Stimulated activated CD4-positive, alpha-beta T cell treated with anti-CD3 and anti-CD28 coated beads, TNF-alpha, amount 100 ng/mL, for 24 hours (primary cell): ENCODE measurements around the gene KCTD11.
A peak's percentile ranks its signal among the peaks of the same experiment; 100 is the strongest.
"Not testable (repeated sequence)": the region's sequence is repeated elsewhere in the genome, so short reads cannot be mapped to it uniquely, and the experiment has no call there.

Experiments used
- DNase-seq, 3 experiments: peaks; one replicate each; pipeline ENCODE4 v3.0.0-alpha.2; 2020; ENCODE audit warnings: low read depth in 3 of 3

The KCTD11 gene

GRCh38 chr17:7322520-7323194, 29.3 kb upstream of the KCTD11 start:
- DNase-seq, result no peak

GRCh38 chr17:7323731-7324437, 28.1 kb upstream of the KCTD11 start:
- peak in 2 of 3 experiments; percentile 29 to 63 for DNase-seq

GRCh38 chr17:7324438-7324779, 27.6 kb upstream of the KCTD11 start:
- DNase-seq, result no peak

- DNase-seq, result no peak
Observed at GRCh38 chr17:7325031-7325528, 26.9 kb upstream of the KCTD11 start.

GRCh38 chr17:7326186-7326585, 25.8 kb upstream of the KCTD11 start:
- no peak for DNase-seq

GRCh38 chr17:7327056-7327455, 24.9 kb upstream of the KCTD11 start:
- DNase-seq, result no peak

- DNase-seq, result no peak
Observed at GRCh38 chr17:7327501-7327900, 24.5 kb upstream of the KCTD11 start.

- DNase-seq, result no peak
Observed at GRCh38 chr17:7328009-7328408, 24.0 kb upstream of the KCTD11 start.

- DNase-seq, result no peak
Observed at GRCh38 chr17:7328840-7329373, 23.1 kb upstream of the KCTD11 start, which contains the start of gene NEURL4. NEURL4 (minus strand) TSS chr17:7329335; CDS start chr17:7329312, 23 bp downstream.

- peak; percentile 91 to 97 (median 93) for DNase-seq
Observed at GRCh38 chr17:7329374-7329996, 22.5 kb upstream of the KCTD11 start.

- peak; percentile 64 to 82 (median 65) for DNase-seq
Observed at GRCh38 chr17:7329997-7330637, 21.8 kb upstream of the KCTD11 start.

- no peak for DNase-seq
Observed at GRCh38 chr17:7330638-7331015, 21.3 kb upstream of the KCTD11 start.

GRCh38 chr17:7332111-7332510, 19.9 kb upstream of the KCTD11 start:
- DNase-seq, result no peak

GRCh38 chr17:7332600-7333069, 19.3 kb upstream of the KCTD11 start:
- peak in 1 of 3 experiments; percentile 28 for DNase-seq

- DNase-seq, result no peak
Observed at GRCh38 chr17:7334938-7335538, 16.9 kb upstream of the KCTD11 start.

- not testable (repeated sequence) for DNase-seq
Observed at GRCh38 chr17:7335765-7336164, 16.2 kb upstream of the KCTD11 start.

GRCh38 chr17:7336240-7337175, 15.5 kb upstream of the KCTD11 start, which contains the start of gene ACAP1:
ACAP1 (plus strand) TSS chr17:7336529; CDS start chr17:7336735, 206 bp downstream.
- peak; percentile 69 to 92 (median 71) for DNase-seq

- DNase-seq, result not testable (repeated sequence)
Observed at GRCh38 chr17:7337600-7337999, 14.4 kb upstream of the KCTD11 start.

GRCh38 chr17:7340179-7340578, 11.8 kb upstream of the KCTD11 start:
- no peak for DNase-seq

GRCh38 chr17:7341842-7342241, 10.1 kb upstream of the KCTD11 start:
- no peak for DNase-seq
